Fibroblast of lung (primary cell): Measurements from ENCODE around the gene GLIPR1. TPM values are rescaled to one million over a fixed set of nuclear protein-coding genes. Genes with fewer than 3 reads are reported as not detected.

ENCODE experiments used
- DNase-seq, 2 donors: peaks; one replicate each; pipeline versions ENCODE4 v3.0.0 to v3.0.0-alpha.2; 2010; ENCODE audit warnings: low read depth in 2 of 2
- H2AFZ ChIP-seq: 2 replicates; pipeline ENCODE4 v1.5.1; 2012; ENCODE audit warnings: low read length, control low read depth, inconsistent platforms
- H3K27ac ChIP-seq: 2 replicates; pipeline ENCODE4 v1.5.1; 2011; ENCODE audit warnings: low read length, control low read depth; ENCODE audit not compliant: insufficient read depth
- H3K27me3 ChIP-seq: 2 replicates; pipeline ENCODE4 v1.5.1; 2011; ENCODE audit warnings: mild to moderate bottlenecking, low read length; ENCODE audit not compliant: control insufficient read depth, insufficient read depth
- H3K36me3 ChIP-seq: 2 replicates; pipeline ENCODE4 v1.5.1; 2011; ENCODE audit warnings: low read length; ENCODE audit not compliant: control insufficient read depth, insufficient read depth
- H3K4me1 ChIP-seq: 2 replicates; pipeline ENCODE4 v1.5.1; 2011; ENCODE audit warnings: low read length; ENCODE audit not compliant: control insufficient read depth, insufficient read depth; ENCODE audit errors: extremely low read depth
- H3K4me2 ChIP-seq: 2 replicates; pipeline ENCODE4 v1.5.1; 2011; ENCODE audit warnings: low read length, control low read depth; ENCODE audit not compliant: insufficient read depth; ENCODE audit errors: extremely low read depth
- H3K4me3 ChIP-seq, 4 experiments: fragments of 200-600 bp in 1 of 4; sonication (generic) in 1 of 4; replicated peaks in 1 of 4; 2 replicates each; pipeline ENCODE4 v1.5.1; 2011 to 2016; ENCODE audit warnings: low read length in 4 of 4, low read depth in 3 of 4, mild to moderate bottlenecking in 3 of 4, control low read depth in 2 of 4, inconsistent platforms in 1 of 4, mixed read lengths in 1 of 4; ENCODE audit not compliant: insufficient read depth in 1 of 4; ENCODE audit errors: control extremely low read depth in 1 of 4
- H3K79me2 ChIP-seq: 2 replicates; pipeline ENCODE4 v1.5.1; 2012; ENCODE audit warnings: mild to moderate bottlenecking, low read length, inconsistent platforms; ENCODE audit not compliant: control insufficient read depth, insufficient read depth
- H3K9ac ChIP-seq: 2 replicates; pipeline ENCODE4 v1.5.1; 2011; ENCODE audit warnings: mild to moderate bottlenecking, low read length, control low read depth; ENCODE audit not compliant: insufficient read depth
- H3K9me3 ChIP-seq: 2 replicates; pipeline ENCODE4 v1.5.1; 2012; ENCODE audit warnings: low read depth, low read length; ENCODE audit not compliant: control insufficient read depth, insufficient read depth
- H4K20me1 ChIP-seq: 2 replicates; pipeline ENCODE4 v1.5.1; 2011; ENCODE audit warnings: low read length; ENCODE audit not compliant: control insufficient read depth, insufficient read depth; ENCODE audit errors: extremely low read depth
- EZH2 ChIP-seq: IDR thresholded peaks from 2 replicates; pipeline ENCODE4 v1.5.1; 2012; ENCODE audit warnings: low read length, control low read depth, mild to moderate bottlenecking; ENCODE audit errors: missing control alignments
- polyA plus RNA-seq, 2 donors: library from polyadenylated mRNA; depleted of rRNA in 1 of 2; stranded (reverse) in 1 of 2; unstranded in 1 of 2; fragments of >200 nt; gene quantifications; 2 replicates each; pipeline ENCODE4 v1.2.1, GENCODE V29; 2011 to 2012; ENCODE audit warnings: missing spikeins in 1 of 2
- total RNA-seq: library from RNA; depleted of rRNA; stranded (reverse); fragments of >200 nt; gene quantifications from 2 replicates; pipeline ENCODE4 v1.2.1, GENCODE V29; 2014
- TF ChIP-seq, protein P1 (sequence below), 2 donors: IDR thresholded peaks in 1 of 2; conservative IDR thresholded peaks in 1 of 2; 1 replicate in 1 of 2; 2 replicates in 1 of 2; pipeline ENCODE4 v1.5.1; 2011 to 2012; ENCODE audit warnings: low read length in 2 of 2, control low read depth in 1 of 2, inconsistent platforms in 1 of 2, low read depth in 1 of 2, mild to moderate bottlenecking in 1 of 2

GLIPR1 gene
- total and polyA plus RNA-seq, 2 donors (not counting 1 experiment from before 2014, with no cell fraction given) = 59.8 to 245 TPM

GRCh38 chr12:75479963-75480461 is 543 bp upstream of the GLIPR1 start:
- Histone ChIP-seq H2AFZ (peak overlapping the region; percentile 30), H3K36me3 (no peaks in the 10 kb centered on the region), H3K9ac (peak overlapping the region; percentile 53), H3K27me3 (no peaks in the 10 kb centered on the region), H3K4me3 (peak overlapping the region; percentile 22 to 93 (median 61)), H3K79me2 (peaks cover 38% of the 10 kb centered on the region), H4K20me1 (no peaks in the 10 kb centered on the region), H3K4me2 (peak overlapping the region; percentile 83), H3K27ac (peak overlapping the region; percentile 89), H3K9me3 (no peaks in the 10 kb centered on the region), H3K4me1 (peaks cover 11% of the 10 kb centered on the region)
- peak; percentile 86 to 92 for DNase-seq
- TF ChIP-seq, protein P1, sequence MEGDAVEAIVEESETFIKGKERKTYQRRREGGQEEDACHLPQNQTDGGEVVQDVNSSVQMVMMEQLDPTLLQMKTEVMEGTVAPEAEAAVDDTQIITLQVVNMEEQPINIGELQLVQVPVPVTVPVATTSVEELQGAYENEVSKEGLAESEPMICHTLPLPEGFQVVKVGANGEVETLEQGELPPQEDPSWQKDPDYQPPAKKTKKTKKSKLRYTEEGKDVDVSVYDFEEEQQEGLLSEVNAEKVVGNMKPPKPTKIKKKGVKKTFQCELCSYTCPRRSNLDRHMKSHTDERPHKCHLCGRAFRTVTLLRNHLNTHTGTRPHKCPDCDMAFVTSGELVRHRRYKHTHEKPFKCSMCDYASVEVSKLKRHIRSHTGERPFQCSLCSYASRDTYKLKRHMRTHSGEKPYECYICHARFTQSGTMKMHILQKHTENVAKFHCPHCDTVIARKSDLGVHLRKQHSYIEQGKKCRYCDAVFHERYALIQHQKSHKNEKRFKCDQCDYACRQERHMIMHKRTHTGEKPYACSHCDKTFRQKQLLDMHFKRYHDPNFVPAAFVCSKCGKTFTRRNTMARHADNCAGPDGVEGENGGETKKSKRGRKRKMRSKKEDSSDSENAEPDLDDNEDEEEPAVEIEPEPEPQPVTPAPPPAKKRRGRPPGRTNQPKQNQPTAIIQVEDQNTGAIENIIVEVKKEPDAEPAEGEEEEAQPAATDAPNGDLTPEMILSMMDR (conservative IDR thresholded peaks at IDR 0.05 in 1 of 2, IDR thresholded peaks at IDR 0.05 in 1 of 2; ENCODE audit: low read depth in 1 of 2, low read length in 2 of 2) = no peak
- no peak for TF ChIP-seq EZH2

GRCh38 chr12:75481013-75481705 is 604 bp downstream of the GLIPR1 start:
- no peak for TF ChIP-seq EZH2
- TF ChIP-seq, protein P1 (conservative IDR thresholded peaks at IDR 0.05 in 1 of 2, IDR thresholded peaks at IDR 0.05 in 1 of 2; ENCODE audit: low read depth in 1 of 2, low read length in 2 of 2) = no peak
- DNase-seq = peak in 1 of 2 donors; percentile 62
- H3K4me3 ChIP-seq = peak overlapping the region; percentile 39 to 93 (median 63)
- H3K27ac ChIP-seq = peak overlapping the region; percentile 89
- H3K4me1 ChIP-seq = peaks cover 11% of the 10 kb centered on the region
- peak overlapping the region; percentile 92 for H3K4me2 ChIP-seq
- peak overlapping the region; percentile 58 for H3K9ac ChIP-seq
- no peak overlapping the region for H2AFZ ChIP-seq
- no peaks in the 10 kb centered on the region for H3K9me3 ChIP-seq
- H4K20me1 ChIP-seq = no peaks in the 10 kb centered on the region
- peaks cover 44% of the 10 kb centered on the region for H3K79me2 ChIP-seq
- no peaks in the 10 kb centered on the region for H3K36me3 ChIP-seq
- no peaks in the 10 kb centered on the region for H3K27me3 ChIP-seq

DNA sequence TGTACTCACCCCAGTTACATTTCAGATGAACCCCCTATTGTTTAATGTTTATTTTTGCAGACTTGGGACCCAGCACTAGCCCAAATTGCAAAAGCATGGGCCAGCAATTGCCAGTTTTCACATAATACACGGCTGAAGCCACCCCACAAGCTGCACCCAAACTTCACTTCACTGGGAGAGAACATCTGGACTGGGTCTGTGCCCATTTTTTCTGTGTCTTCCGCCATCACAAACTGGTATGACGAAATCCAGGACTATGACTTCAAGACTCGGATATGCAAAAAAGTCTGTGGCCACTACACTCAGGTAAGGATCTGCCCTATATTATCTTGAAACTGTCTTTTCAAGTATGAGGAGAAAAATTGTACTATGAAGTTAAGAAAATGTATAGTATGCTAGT is 1.2 kb downstream of the GLIPR1 start:
- H3K9me3 ChIP-seq = no peaks in the 10 kb centered on the region
- H3K36me3 ChIP-seq = no peaks in the 10 kb centered on the region
- no peak for TF ChIP-seq EZH2
- TF ChIP-seq, protein P1 (conservative IDR thresholded peaks at IDR 0.05 in 1 of 2, IDR thresholded peaks at IDR 0.05 in 1 of 2; ENCODE audit: low read depth in 1 of 2, low read length in 2 of 2) = no peak
- peaks cover 46% of the 10 kb centered on the region for H3K79me2 ChIP-seq
- no peak overlapping the region for H2AFZ ChIP-seq
- peak overlapping the region; percentile 92 for H3K4me2 ChIP-seq
- H3K9ac ChIP-seq = no peak overlapping the region
- H3K4me3 ChIP-seq = peak overlapping the region; percentile 39 to 93 (median 63)
- peaks cover 11% of the 10 kb centered on the region for H3K4me1 ChIP-seq
- H4K20me1 ChIP-seq = no peaks in the 10 kb centered on the region
- H3K27me3 ChIP-seq = no peaks in the 10 kb centered on the region
- H3K27ac ChIP-seq = peak overlapping the region; percentile 89
- peak; percentile 78 to 90 for DNase-seq
